Inflammatory macrophage (primary cell): Measurements from ENCODE around the gene SLFN12L.
"Not testable (repeated sequence)": the region's sequence is repeated elsewhere in the genome, so short reads cannot be mapped to it uniquely, and the experiment has no call there.

Experiments
- DNase-seq, 2 donors: peaks; one replicate each; pipeline ENCODE4 v3.0.0-alpha.2; 2020 to 2022

The SLFN12L gene

GRCh38 chr17:35493040-35493439 lies 44.4 kb downstream of the SLFN12L start:
- DNase-seq: no peak

GRCh38 chr17:35491417-35491816 lies 46.1 kb downstream of the SLFN12L start:
- DNase-seq: no peak

- DNase-seq: no peak
Observed at GRCh38 chr17:35489944-35490343, 47.5 kb downstream of the SLFN12L start.

- no peak for DNase-seq
Observed at GRCh38 chr17:35488991-35489390, 48.5 kb downstream of the SLFN12L start.

GRCh38 chr17:35486920-35487732 lies 50.4 kb downstream of the SLFN12L start:
- peak; percentile 88 to 92 for DNase-seq

- no peak for DNase-seq
Observed at GRCh38 chr17:35479271-35479670, 58.2 kb downstream of the SLFN12L start.

- no peak for DNase-seq
Observed at GRCh38 chr17:35477248-35477647, 60.2 kb downstream of the SLFN12L start.

GRCh38 chr17:35476283-35476820 lies 61.1 kb downstream of the SLFN12L start:
- no peak for DNase-seq

GRCh38 chr17:35468475-35468874 lies 69.0 kb downstream of the SLFN12L start:
- no peak for DNase-seq

- no peak for DNase-seq
Observed at GRCh38 chr17:35467824-35468223, 69.7 kb downstream of the SLFN12L start.

GRCh38 chr17:35460354-35460851 lies 77.1 kb downstream of the SLFN12L start:
- DNase-seq: no peak

GRCh38 chr17:35454035-35454434 lies 83.4 kb downstream of the SLFN12L start:
- DNase-seq: not testable (repeated sequence)

- no peak for DNase-seq
Observed at GRCh38 chr17:35453171-35453570, 84.3 kb downstream of the SLFN12L start.

- DNase-seq: peak in 1 of 2 donors; percentile 26
Observed at GRCh38 chr17:35449371-35449931, 88.0 kb downstream of the SLFN12L start.

GRCh38 chr17:35448899-35449227 lies 88.6 kb downstream of the SLFN12L start:
- no peak for DNase-seq

- peak; percentile 86 to 91 for DNase-seq
Observed at GRCh38 chr17:35448214-35448898, 89.1 kb downstream of the SLFN12L start, which contains the start of gene SLFN13. TSS of gene SLFN13 (minus strand) at chr17:35448766. CDS start at chr17:35445680, 3,086 bp downstream.

GRCh38 chr17:35447499-35447898 lies 90.0 kb downstream of the SLFN12L start:
- DNase-seq: no peak

GRCh38 chr17:35438433-35438832 lies 99.0 kb downstream of the SLFN12L start:
- DNase-seq: no peak

- DNase-seq: peak; percentile 83 to 84
Observed at GRCh38 chr17:35433075-35433894, 104.2 kb downstream of the SLFN12L start.

- peak; percentile 82 to 88 for DNase-seq
Observed at GRCh38 chr17:35432176-35433074, 105.1 kb downstream of the SLFN12L start, which contains the start of gene SLFN12. TSS of gene SLFN12 (minus strand) at chr17:35432500. CDS start at chr17:35423028, 9,472 bp downstream.

- DNase-seq: no peak
Observed at GRCh38 chr17:35429702-35430101, 107.8 kb downstream of the SLFN12L start.
